Fibroblast of the aortic adventitia (primary cell): ENCODE measurements around the gene CHMP2B. TPM values are rescaled to one million over a fixed set of nuclear protein-coding genes. Genes with fewer than 3 reads are reported as not detected.
A peak's percentile ranks its signal among the peaks of the same experiment; 100 is the strongest.

Source experiments
- DNase-seq: peaks from one replicate; pipeline ENCODE4 v3.0.0-alpha.2; 2010; ENCODE audit warnings: low read depth
- H3K4me3 ChIP-seq: 2 replicates; pipeline ENCODE4 v1.5.1; 2011; ENCODE audit warnings: low read depth, mild to moderate bottlenecking, control low read depth, low read length, moderate library complexity
- total RNA-seq: library from RNA; depleted of rRNA; stranded (reverse); fragments of >200 nt; gene quantifications from 2 replicates; pipeline ENCODE4 v1.2.3, GENCODE V29; 2012; ENCODE audit warnings: low replicate concordance
- TF ChIP-seq, protein P1 (sequence below): IDR thresholded peaks from 2 replicates; pipeline ENCODE4 v1.5.1; 2011; ENCODE audit warnings: mild to moderate bottlenecking, low read length, control low read depth, inconsistent platforms; ENCODE audit not compliant: insufficient read depth

Gene CHMP2B, protein sequence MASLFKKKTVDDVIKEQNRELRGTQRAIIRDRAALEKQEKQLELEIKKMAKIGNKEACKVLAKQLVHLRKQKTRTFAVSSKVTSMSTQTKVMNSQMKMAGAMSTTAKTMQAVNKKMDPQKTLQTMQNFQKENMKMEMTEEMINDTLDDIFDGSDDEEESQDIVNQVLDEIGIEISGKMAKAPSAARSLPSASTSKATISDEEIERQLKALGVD
- 48.1 and 60.5 TPM in 2 replicates for total RNA-seq

DNA sequence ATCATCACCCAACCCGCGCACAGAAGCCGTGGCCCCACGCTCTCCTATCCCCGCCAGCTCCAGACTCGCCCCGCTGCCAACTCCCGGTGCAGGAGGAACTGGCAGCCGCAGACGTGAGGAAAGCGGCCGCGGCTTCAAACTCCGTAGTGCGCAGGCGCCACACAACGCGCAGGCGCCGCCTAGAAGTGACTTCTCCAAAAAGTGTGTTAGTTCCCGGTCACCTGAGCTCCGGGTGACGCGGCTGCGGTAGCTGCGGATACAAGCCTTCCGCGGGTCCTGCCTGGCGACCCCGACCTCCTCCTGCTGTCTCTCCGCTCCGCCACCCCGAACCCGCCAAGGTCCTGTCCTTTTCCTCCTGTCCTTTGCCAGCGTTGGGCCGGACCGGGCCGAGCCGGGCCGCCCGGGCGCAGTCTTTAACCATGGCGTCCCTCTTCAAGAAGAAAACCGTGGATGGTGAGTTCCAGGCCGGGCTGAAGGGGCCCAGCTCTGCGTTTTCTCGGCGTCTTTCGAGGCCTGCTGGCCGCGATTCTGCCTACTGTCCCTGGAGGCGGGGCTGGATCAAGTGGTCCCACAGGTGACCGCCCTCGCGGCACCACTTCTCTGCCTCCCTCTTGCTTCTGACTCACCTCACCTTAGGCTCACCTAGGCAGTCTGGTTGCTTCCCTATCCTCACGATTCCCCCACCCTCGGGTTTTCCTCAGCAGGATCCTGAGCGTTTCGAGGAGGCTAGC is at the start of gene CHMP2B:
CHMP2B (plus strand) TSS at position 206 of the 731 bp plus-strand sequence; CDS start at position 420, 214 bp downstream.
- TF ChIP-seq, protein P1, sequence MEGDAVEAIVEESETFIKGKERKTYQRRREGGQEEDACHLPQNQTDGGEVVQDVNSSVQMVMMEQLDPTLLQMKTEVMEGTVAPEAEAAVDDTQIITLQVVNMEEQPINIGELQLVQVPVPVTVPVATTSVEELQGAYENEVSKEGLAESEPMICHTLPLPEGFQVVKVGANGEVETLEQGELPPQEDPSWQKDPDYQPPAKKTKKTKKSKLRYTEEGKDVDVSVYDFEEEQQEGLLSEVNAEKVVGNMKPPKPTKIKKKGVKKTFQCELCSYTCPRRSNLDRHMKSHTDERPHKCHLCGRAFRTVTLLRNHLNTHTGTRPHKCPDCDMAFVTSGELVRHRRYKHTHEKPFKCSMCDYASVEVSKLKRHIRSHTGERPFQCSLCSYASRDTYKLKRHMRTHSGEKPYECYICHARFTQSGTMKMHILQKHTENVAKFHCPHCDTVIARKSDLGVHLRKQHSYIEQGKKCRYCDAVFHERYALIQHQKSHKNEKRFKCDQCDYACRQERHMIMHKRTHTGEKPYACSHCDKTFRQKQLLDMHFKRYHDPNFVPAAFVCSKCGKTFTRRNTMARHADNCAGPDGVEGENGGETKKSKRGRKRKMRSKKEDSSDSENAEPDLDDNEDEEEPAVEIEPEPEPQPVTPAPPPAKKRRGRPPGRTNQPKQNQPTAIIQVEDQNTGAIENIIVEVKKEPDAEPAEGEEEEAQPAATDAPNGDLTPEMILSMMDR, result no peak
- peak; percentile 92 for DNase-seq
- peak within 1 kb of the TSS; percentile 93 for H3K4me3 ChIP-seq

DNA sequence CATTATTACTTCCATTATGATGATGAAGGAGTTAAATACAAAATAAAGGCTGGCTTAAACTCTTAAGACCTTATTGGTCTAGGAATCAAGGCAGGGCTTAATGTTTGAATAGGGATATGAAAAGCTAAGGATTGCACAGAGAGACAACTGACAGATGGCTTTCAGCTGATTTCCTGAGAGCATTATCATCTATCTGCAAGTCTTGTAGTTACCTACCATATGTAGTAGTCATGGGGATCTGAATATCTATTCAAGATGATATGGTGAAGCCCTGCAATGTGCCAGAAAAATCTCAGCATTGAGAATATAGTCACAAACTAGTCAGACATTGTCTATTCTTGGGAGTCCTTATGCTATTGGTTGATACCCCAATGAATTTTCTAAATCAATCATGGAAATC is 47.5 kb upstream of the CHMP2B start:
- no peak overlapping the region for H3K4me3 ChIP-seq
- TF ChIP-seq, protein P1, result no peak
- DNase-seq, result no peak

DNA sequence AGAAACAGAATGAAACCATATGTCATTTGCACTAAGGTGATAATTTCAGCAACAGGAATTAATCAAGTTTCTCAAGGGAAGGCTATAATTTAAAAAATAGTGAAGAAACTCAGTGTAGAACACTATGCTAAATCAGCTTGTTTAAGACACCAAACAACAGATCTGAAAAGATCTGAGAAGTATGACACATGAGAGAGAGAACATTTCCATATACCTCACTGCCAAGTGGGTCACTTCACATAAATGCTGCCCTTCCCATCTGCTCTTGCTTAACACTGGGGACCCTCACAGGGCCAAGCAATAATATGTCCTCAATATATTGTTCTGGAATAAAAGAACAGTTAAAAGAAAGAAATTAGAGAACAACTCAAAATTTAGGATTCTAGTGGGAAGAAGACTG is 45.6 kb upstream of the CHMP2B start:
- TF ChIP-seq, protein P1, result no peak
- no peak overlapping the region for H3K4me3 ChIP-seq
- DNase-seq, result no peak

DNA sequence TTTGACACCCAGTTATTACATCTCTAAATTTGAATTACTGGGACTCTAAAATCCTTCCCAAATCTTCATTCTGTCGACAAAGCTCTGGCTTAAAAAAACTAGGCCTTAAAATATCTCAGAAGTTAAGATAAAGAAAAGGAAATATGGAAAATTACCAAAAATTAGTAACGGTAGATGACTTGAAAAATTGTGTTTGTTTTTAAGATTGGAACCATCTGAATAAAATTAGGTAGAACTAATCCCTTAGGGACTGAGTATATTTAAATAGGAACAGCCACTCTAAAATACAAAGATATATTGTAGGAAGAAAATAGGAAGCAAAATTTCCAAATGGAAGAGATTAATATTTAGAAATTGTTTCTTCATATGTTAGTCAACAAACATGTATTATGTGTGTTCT is 45.1 kb upstream of the CHMP2B start:
- H3K4me3 ChIP-seq, result no peak overlapping the region
- no peak for DNase-seq
- TF ChIP-seq, protein P1, result no peak

DNA sequence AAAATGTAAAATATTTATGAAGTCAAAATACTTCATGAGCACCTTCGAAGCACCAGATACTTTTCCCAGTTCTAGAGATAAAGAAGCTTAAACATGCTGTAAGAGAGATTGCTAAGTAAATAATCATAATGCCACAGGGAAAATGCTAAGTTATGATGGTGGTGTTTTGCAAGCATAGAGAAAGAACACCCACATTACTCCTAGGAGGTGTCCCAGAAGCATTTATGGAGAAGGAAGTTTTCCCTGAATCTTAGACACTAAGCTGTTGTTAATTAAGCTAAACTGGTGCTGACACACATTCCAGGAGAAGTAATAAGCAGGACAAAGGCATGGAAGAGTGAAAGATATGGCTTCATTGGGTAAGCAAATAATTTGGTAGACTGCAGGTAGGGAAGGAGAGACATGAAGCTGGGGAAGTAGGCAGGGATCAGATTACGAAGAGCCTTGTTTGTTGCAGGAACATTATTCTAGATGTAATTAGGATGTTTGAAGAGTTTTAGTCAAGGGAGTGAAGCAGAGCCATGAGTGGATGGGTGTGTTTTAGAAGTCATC is 40.4 kb upstream of the CHMP2B start:
- no peak overlapping the region for H3K4me3 ChIP-seq
- DNase-seq, result no peak
- TF ChIP-seq, protein P1, result no peak

DNA sequence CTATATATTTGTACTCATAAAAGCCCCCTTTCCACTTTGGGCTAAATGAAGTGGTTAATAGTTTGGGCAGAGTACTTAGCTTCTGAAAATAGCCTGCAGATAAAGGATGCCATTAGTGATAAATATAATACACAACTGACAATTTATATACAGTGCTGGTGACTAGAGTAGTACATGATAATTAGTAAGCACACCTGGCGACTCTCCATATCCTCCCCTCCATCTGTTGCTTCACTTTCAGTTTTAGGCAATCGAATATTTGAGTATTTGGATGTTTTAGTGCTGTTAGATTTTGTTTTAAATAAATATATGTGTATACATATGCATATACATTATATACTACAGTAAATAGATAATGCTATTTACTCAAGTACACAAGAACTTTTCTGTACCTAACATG is 35.9 kb upstream of the CHMP2B start:
- H3K4me3 ChIP-seq, result no peak overlapping the region
- TF ChIP-seq, protein P1, result no peak
- DNase-seq, result peak; percentile 18
